Measurements from ENCODE around the gene CCP110.

The CCP110 gene

GRCh38 chr16:19488213-19488640 is 35.5 kb upstream of the CCP110 start:
- no peak for DNase-seq (ENCODE audit: extremely low read depth, insufficient read length)
- no peak for TF ChIP-seq CTCF (IDR thresholded peaks at IDR 0.05; ENCODE audit: insufficient read depth, low read length, poor library complexity, severe bottlenecking)
- Histone ChIP-seq H3K36me3 (ENCODE audit: control insufficient read depth, insufficient read depth, low read length) (no peaks in the 10 kb centered on the region), H3K27me3 (replicated peaks; ENCODE audit: control insufficient read depth, insufficient read depth, low read length) (no peaks in the 10 kb centered on the region), H3K4me3 (replicated peaks; ENCODE audit: low read depth, low read length) (no peak overlapping the region)

GRCh38 chr16:19490619-19491018 is 33.1 kb upstream of the CCP110 start:
- TF ChIP-seq CTCF (IDR thresholded peaks at IDR 0.05; ENCODE audit: insufficient read depth, low read length, poor library complexity, severe bottlenecking): no peak
- DNase-seq (ENCODE audit: extremely low read depth, insufficient read length): no peak

GRCh38 chr16:19497176-19497575 is 26.6 kb upstream of the CCP110 start:
- DNase-seq (ENCODE audit: extremely low read depth, insufficient read length): no peak
- H3K27me3 ChIP-seq (replicated peaks; ENCODE audit: control insufficient read depth, insufficient read depth, low read length): no peaks in the 10 kb centered on the region
- H3K4me3 ChIP-seq (replicated peaks; ENCODE audit: low read depth, low read length): no peak overlapping the region
- TF ChIP-seq CTCF (IDR thresholded peaks at IDR 0.05; ENCODE audit: insufficient read depth, low read length, poor library complexity, severe bottlenecking): no peak
- peaks cover 4% of the 10 kb centered on the region for H3K36me3 ChIP-seq (ENCODE audit: control insufficient read depth, insufficient read depth, low read length)

More at GRCh38 chr16:19490619-19491018, 33.1 kb upstream of the CCP110 start:
- H3K27me3 ChIP-seq (replicated peaks; ENCODE audit: control insufficient read depth, insufficient read depth, low read length): no peaks in the 10 kb centered on the region
- no peak overlapping the region for H3K4me3 ChIP-seq (replicated peaks; ENCODE audit: low read depth, low read length)
- no peaks in the 10 kb centered on the region for H3K36me3 ChIP-seq (ENCODE audit: control insufficient read depth, insufficient read depth, low read length)

- Histone ChIP-seq H3K4me3 (replicated peaks; ENCODE audit: low read depth, low read length) (no peak overlapping the region), H3K36me3 (ENCODE audit: control insufficient read depth, insufficient read depth, low read length) (peaks cover 14% of the 10 kb centered on the region), H3K27me3 (replicated peaks; ENCODE audit: control insufficient read depth, insufficient read depth, low read length) (no peaks in the 10 kb centered on the region)
- no peak for TF ChIP-seq CTCF (IDR thresholded peaks at IDR 0.05; ENCODE audit: insufficient read depth, low read length, poor library complexity, severe bottlenecking)
- no peak for DNase-seq (ENCODE audit: extremely low read depth, insufficient read length)
Measured at GRCh38 chr16:19499006-19499405, 24.7 kb upstream of the CCP110 start.

GRCh38 chr16:19499481-19499880 is 24.3 kb upstream of the CCP110 start:
- no peaks in the 10 kb centered on the region for H3K27me3 ChIP-seq (replicated peaks; ENCODE audit: control insufficient read depth, insufficient read depth, low read length)
- no peak for DNase-seq (ENCODE audit: extremely low read depth, insufficient read length)
- no peak overlapping the region for H3K4me3 ChIP-seq (replicated peaks; ENCODE audit: low read depth, low read length)
- TF ChIP-seq CTCF (IDR thresholded peaks at IDR 0.05; ENCODE audit: insufficient read depth, low read length, poor library complexity, severe bottlenecking): no peak
- H3K36me3 ChIP-seq (ENCODE audit: control insufficient read depth, insufficient read depth, low read length): peaks cover 14% of the 10 kb centered on the region
